Measurements from ENCODE around the gene HAUS1. TPM values are rescaled to one million over a fixed set of nuclear protein-coding genes. Genes with fewer than 3 reads are reported as not detected.
"Not testable (repeated sequence)": the region's sequence is repeated elsewhere in the genome, so short reads cannot be mapped to it uniquely, and the experiment has no call there.

Gene HAUS1
- total and polyA plus RNA-seq, 8 donors = 19.0 to 56.8 (median 42.7) TPM

DNA sequence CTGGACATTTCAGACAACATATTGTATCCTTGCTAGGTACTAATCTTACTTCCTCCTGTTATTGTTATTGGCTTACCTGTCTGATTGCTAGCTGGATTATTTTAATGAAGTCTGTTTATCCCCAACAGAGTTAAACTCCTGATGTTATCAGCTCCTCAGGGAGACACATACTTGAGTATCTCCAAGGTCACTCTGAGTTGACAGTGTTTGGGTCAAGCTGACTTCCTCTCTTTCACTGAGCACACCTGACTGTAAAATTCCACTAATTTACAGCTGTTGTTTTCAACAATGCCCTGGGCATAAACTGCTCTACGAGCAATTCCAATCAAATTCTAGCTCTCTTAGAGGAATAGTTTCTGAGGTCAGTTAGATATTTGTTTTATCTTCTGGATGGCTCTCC is 9.6 kb downstream of the HAUS1 start:
- ATAC-seq = no peak
- intact Hi-C loops (cut with DNase I) = no loop called here
- DNase-seq = no peak

GRCh38 chr18:46126625-46127024 is 22.4 kb downstream of the HAUS1 start:
- intact Hi-C loops (cut with DNase I); ATAC-seq; DNase-seq; H3K9me3 ChIP-seq; H3K27ac ChIP-seq; H3K4me3 ChIP-seq; H3K4me1 ChIP-seq; H3K27me3 ChIP-seq: not testable (repeated sequence)
- H3K36me3 ChIP-seq = peaks cover 0 to 94% of the 10 kb centered on the region in 2 donors

More for the DNA sequence above, 9.6 kb downstream of the HAUS1 start:
- Histone ChIP-seq H3K36me3 (peaks cover 0 to 50% of the 10 kb centered on the region in 2 donors), H3K4me1 (no peaks in the 10 kb centered on the region), H3K27ac (no peak overlapping the region), H3K27me3 (no peaks in the 10 kb centered on the region), H3K4me3 (no peak overlapping the region), H3K9me3 (no peaks in the 10 kb centered on the region)
- TF ChIP-seq, protein P1, sequence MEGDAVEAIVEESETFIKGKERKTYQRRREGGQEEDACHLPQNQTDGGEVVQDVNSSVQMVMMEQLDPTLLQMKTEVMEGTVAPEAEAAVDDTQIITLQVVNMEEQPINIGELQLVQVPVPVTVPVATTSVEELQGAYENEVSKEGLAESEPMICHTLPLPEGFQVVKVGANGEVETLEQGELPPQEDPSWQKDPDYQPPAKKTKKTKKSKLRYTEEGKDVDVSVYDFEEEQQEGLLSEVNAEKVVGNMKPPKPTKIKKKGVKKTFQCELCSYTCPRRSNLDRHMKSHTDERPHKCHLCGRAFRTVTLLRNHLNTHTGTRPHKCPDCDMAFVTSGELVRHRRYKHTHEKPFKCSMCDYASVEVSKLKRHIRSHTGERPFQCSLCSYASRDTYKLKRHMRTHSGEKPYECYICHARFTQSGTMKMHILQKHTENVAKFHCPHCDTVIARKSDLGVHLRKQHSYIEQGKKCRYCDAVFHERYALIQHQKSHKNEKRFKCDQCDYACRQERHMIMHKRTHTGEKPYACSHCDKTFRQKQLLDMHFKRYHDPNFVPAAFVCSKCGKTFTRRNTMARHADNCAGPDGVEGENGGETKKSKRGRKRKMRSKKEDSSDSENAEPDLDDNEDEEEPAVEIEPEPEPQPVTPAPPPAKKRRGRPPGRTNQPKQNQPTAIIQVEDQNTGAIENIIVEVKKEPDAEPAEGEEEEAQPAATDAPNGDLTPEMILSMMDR (IDR thresholded peaks at IDR 0.05) = no peak

- Histone ChIP-seq H3K27ac (no peak overlapping the region), H3K4me3 (no peak overlapping the region), H3K27me3 (no peaks in the 10 kb centered on the region), H3K9me3 (no peaks in the 10 kb centered on the region), H3K36me3 (peaks cover 0 to 69% of the 10 kb centered on the region in 2 donors), H3K4me1 (no peaks in the 10 kb centered on the region)
- intact Hi-C loops (cut with DNase I) = no loop called here
- TF ChIP-seq, protein P1 (IDR thresholded peaks at IDR 0.05) = no peak
- no peak for ATAC-seq
- no peak for DNase-seq
Measured at GRCh38 chr18:46130061-46130460, 25.9 kb downstream of the HAUS1 start.

DNA sequence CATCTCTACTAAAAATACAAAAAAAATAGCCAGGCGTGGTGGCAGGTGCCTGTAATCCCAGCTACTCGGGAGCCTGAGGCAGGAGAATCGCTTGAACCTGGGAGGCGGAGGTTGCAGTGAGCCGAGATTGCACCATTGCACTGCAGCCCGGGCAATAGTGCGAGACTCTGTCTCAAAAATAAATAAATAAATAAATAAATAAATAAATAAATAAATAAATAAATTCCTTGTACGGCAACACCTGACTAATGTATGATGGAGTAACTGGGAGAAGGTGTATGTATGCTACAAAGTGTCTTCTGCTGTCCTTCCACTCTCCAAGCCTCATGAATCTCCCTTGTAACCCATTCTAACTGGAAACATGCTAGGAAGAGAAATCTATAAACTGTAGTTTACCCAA is 26.4 kb downstream of the HAUS1 start:
- H3K36me3 ChIP-seq = peaks cover 0 to 64% of the 10 kb centered on the region in 2 donors
- H3K4me3 ChIP-seq; H3K4me1 ChIP-seq; DNase-seq; ATAC-seq; intact Hi-C loops (cut with DNase I); H3K9me3 ChIP-seq; H3K27ac ChIP-seq; H3K27me3 ChIP-seq: not testable (repeated sequence)

GRCh38 chr18:46133534-46133933 is 29.3 kb downstream of the HAUS1 start:
- ATAC-seq (no peak), DNase-seq (no peak)
- intact Hi-C loops (cut with DNase I) = no loop called here
- TF ChIP-seq, protein P1 (IDR thresholded peaks at IDR 0.05) = no peak
- no peaks in the 10 kb centered on the region for H3K4me1 ChIP-seq
- H3K4me3 ChIP-seq = no peak overlapping the region
- H3K27me3 ChIP-seq = no peaks in the 10 kb centered on the region
- H3K9me3 ChIP-seq = no peaks in the 10 kb centered on the region
- peaks cover 0 to 34% of the 10 kb centered on the region in 2 donors for H3K36me3 ChIP-seq
- H3K27ac ChIP-seq = no peak overlapping the region

DNA sequence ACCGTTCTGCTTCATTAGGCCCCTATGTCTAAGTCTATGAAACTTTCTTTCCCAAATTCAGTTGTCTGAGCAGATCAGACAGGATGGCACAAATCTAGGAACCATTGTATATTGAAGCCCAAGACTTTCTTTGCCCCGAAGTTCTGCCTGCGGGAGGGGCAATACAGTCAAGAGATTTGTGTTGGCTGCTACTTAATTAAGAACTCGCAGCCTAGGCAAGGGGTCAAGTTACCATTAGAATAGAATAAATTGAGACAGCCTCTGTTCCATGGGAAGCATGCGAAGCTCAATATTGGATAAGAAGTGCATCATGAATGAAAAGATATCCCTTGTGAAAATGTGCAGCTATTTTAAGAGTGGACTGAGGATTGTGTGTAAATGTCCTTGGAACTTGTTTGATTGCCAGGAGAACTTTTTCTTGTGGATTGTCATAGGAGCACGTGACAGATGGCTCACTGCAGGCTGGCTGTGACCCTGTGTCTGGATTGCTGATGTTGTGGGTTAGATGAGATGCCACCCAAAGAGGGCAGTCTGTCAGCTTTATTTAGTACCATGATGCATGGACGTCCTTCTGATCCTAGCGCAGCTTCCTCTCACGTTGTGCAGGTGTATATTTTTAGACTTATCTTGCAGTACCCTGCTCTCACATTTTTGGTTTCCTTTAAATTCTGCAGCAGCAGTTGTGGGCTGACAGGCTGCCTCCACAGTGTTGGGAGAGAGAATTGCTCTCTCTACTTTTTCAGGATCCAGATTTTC is 30.9 kb downstream of the HAUS1 start:
- TF ChIP-seq, protein P1 (IDR thresholded peaks at IDR 0.05) = no peak
- ATAC-seq (no peak), DNase-seq (no peak)
- Histone ChIP-seq H3K4me1 (no peaks in the 10 kb centered on the region), H3K36me3 (peaks cover 0 to 19% of the 10 kb centered on the region in 2 donors), H3K27ac (no peak overlapping the region), H3K4me3 (no peak overlapping the region), H3K27me3 (no peaks in the 10 kb centered on the region), H3K9me3 (no peaks in the 10 kb centered on the region)
- intact Hi-C loops (cut with DNase I) = no loop called here
